Fibroblast of the conjunctiva (primary cell): Measurements from ENCODE around the gene RNF217.
"Not testable (repeated sequence)": the region's sequence is repeated elsewhere in the genome, so short reads cannot be mapped to it uniquely, and the experiment has no call there.

ENCODE experiments used
- DNase-seq: peaks from one replicate; pipeline ENCODE4 v3.0.0-alpha.2; 2010; ENCODE audit warnings: low read depth

Gene RNF217

GRCh38 chr6:125014661-125014957 is 52.4 kb downstream of the RNF217 start:
- DNase-seq: no peak

DNA sequence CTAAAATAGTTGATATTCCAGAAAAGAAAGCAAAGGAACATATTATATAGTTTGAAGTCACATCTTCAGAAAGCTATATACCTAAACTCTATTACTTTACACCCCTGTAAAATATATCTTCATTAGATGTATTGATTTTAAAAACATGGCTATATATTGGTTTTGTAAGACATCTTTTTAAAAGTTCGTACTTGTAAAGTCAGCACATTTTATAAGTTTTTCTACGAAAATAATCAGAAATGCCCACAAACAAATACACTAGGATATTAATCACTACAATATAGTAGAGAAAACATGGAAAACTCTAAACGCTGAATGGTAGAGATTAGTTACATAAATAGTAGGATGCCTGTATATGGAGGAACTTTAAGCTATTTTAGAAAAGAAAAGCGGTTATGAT is 52.9 kb downstream of the RNF217 start:
- DNase-seq: no peak

DNA sequence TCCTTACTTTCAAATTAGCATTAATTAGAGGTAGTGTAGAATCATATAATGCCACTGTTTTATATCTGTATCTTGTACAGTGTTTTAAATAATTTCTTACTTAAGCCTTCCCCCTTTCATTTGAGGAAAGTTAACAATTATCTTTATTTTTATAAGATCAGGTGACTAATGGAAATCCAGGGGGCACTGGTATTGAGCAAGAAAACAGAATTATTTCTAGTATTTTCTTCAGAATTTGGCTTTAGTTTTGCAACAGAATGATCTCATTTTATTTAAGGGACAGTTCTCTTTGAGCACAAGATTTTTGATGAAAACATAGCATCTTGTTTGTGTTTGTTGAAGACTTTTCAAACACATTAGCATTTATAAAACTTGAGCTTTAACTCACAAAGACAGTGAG is 55.9 kb downstream of the RNF217 start:
- DNase-seq: no peak

DNA sequence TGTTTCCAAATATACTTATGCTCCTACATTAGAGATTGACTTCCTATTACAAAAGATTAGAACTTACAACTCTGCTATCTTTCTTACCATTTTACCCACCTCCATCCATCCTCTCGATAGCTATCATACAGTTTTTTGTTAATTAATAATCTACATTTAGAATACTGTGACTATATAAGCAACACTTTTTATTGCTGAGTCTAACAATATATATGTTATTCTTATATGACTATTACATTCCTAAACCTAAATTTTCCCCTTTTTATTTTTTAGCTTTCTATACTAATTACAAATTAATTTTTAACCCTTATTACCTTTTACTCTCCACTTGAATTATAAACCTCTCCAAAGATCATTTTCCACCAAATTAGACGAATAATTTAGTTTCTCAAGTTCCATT is 57.0 kb downstream of the RNF217 start:
- no peak for DNase-seq

GRCh38 chr6:125019918-125020317 is 57.7 kb downstream of the RNF217 start:
- DNase-seq: no peak

GRCh38 chr6:125020385-125020784 is 58.1 kb downstream of the RNF217 start:
- DNase-seq: no peak

GRCh38 chr6:125022391-125022989 is 60.3 kb downstream of the RNF217 start:
- DNase-seq: no peak

DNA sequence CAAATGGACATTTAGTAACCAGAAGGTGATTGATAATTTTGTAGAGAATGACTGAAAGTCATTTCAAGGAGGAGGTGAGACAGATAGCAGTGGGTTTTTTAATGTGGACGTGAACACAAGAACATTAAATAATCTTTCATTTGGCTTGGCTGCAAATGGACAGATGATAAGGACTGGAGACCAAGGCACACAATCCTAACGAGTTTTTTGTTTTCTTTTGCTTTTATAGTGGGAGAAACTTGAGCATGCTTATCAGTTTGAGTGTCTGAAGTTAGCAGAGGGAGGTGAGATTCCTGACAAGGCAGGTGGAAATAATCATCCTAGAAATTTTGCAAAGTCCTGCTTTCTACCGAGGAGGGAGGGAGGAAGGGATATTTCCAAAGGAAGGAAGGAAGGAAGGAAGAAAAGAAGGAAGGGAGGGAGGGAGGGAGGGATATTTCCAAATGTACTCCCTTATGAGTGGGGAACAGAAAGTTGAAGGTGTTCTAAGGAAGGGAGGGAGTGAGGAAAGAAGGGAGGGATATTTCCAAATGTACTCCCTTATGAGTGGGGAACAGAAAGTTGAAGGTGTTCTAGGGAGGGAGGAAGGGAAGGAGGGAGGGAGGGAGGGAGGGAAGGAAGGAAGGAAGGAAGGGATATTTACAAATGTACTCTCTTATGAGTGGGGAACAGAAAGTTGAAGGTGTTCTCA is 63.1 kb downstream of the RNF217 start:
- DNase-seq: no peak

DNA sequence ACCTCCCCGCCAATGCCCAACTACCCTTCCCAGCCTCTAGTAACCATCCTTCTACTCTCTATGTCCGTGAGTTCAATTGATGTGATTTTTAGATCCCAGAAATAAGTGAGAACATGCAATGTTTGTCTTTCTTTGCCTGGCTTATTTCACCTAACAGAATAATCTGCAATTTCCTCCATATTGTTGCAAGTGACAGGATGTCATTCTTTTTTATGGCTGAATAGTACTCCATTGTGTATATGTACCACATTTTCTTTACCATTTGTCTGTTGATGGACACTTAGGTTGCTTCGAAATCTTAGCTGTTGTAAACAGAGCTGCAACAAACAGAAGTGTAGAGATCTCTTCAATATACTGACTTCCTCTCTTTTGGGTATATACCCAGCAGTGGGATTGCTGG is 65.0 kb downstream of the RNF217 start:
- DNase-seq: no peak

GRCh38 chr6:125030969-125031368 is 68.7 kb downstream of the RNF217 start:
- DNase-seq: no peak

- DNase-seq: no peak
Measured at GRCh38 chr6:125031385-125031784, 69.1 kb downstream of the RNF217 start.

DNA sequence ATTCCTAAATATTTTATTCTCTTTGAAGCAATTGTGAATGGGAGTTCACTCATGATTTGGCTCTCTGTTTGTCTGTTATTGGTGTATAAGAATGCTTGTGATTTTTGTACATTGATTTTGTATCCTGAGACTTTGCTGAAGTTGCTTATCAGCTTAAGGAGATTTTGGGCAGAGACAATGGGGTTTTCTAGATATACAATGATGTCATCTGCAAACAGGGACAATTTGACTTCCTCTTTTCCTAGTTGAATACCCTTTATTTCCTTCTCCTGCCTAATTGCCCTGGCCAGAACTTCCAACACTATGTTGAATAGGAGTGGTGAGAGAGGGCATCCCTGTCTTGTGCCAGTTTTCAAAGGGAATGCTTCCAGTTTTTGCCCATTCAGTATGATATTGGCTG is 72.7 kb downstream of the RNF217 start:
- not testable (repeated sequence) for DNase-seq

DNA sequence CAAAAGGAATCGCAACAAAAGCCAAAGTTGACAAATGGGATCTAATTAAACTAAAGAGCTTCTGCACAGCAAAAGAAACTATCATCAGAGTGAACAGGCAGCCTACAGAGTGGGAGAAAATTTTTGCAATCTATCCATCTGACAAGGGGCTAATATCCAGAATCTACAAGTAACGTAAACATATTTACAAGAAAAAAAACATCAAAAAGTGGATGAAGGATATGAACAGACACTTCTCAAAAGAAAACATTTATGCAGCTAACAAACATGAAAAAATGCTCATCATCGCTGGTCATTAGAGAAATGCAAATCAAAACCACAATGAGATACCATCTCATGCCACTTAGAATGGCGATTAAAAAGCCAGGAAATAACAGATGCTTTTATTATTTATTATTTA is 74.2 kb downstream of the RNF217 start:
- DNase-seq: not testable (repeated sequence)

GRCh38 chr6:125037827-125038226 is 75.6 kb downstream of the RNF217 start:
- DNase-seq: no peak

GRCh38 chr6:125038925-125039324 is 76.7 kb downstream of the RNF217 start:
- DNase-seq: no peak

DNA sequence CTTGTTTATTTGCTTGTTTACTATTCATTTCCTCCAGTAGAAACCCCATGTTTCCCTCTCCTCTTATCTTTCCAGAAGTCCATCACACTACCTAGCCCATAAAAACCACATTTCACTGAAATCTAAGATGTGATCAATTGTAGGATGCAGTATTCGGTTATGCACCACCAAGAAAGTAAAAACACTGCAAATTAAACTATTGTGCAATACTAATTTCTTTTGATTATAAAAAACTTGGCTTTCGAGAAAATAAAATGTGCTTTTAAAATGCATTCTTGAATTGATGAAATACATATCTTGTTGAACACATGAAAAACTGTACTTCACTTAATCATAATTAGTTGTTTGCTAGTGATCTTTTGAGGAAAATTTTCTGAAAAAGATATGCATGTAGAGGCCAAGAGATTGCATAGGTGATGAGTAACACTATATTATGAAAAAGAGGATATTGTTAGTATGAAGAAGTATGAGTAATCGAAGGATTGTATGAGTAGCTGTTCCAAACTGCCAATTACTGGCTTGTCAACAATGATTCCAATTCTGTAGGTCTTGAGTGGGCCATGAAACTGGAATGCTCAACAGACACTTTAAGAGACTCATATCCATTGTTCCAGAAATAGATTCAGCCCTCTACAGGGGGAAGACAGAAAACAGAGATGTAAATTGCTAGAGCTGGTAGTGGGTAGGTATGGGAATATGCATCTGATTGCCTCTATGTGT is 79.7 kb downstream of the RNF217 start:
- no peak for DNase-seq

DNA sequence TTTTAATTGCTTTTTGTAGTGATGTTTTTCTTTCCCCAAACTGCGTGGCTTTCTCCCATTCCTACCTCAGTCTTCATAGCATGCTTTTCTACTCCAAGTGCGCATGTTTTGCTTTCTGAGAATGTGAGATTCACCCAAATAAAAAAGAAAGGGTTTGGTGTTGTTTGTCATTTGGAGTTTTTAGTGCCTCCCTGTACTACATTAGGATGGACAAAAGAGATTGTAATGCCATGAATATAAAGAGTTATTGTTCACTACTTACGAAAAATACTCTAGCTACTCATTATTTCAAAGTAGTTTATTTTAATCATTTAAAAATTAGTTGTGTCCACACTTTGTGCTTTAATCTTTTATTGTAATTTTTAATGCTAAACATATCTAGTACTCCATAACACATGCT is 81.8 kb downstream of the RNF217 start:
- DNase-seq: no peak

DNA sequence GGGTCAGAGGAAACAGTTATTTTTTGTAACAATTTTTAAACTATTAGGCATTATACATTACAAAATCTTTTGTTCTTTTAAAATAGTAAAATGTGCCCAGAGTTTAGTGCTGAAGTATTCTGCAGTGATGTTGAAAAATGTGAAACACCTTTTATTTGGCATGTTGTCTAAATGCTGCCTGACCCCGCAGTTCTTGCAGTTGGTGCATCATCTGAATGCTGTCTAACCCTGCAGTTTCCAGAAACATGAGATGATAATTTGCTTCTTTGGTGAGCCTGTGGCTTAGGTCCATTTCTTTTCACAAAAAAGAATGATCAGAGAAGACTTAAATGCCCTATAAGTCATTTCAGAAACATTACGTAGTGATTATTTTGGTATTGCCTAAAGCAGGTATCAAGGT is 82.4 kb downstream of the RNF217 start:
- DNase-seq: no peak

DNA sequence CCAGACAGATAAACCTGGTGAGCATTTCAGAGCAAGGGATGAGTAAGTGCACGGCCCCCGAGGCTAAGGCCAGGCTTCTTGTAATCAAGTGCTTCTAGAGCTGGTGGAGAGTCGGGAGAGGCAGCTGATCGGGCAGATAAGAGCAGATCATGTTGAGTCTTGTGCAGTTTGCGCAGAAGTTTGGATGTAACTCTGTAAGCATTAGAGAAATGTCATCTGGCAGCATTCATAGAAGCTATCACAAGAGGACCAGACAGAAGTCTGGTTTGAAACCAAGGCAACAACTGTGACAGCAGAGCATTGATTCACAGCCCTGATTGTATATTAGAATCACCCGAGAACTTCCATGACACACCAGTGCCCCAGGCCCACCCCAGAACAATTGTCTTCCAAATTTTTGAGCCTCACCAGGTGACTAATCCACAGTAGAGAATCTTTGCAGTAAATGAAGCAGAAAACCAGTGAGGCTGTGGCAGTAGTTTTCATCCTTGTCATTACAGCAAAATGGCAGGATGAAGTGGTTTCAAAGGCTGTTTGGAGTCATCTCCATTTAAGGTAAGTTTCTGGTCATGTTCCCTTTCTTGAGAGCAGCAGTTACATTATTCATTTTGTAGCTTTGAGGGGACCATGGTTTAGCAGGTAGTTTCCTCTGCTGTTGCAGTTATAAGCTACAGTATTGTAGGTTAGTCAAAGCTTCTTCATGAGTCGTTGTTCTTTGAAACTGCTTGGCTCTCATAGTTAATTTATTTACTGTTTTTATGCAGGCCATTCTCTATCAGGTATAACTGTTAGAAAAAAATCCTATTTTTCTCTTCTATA is 84.1 kb downstream of the RNF217 start:
- no peak for DNase-seq

- no peak for DNase-seq
Measured at GRCh38 chr6:125048274-125048673, 86.0 kb downstream of the RNF217 start.

- peak; percentile 43 for DNase-seq
Measured at GRCh38 chr6:125050663-125051318, 88.6 kb downstream of the RNF217 start.

- DNase-seq: no peak
Measured at GRCh38 chr6:125053809-125054208, 91.6 kb downstream of the RNF217 start.
